Ovary (tissue), 9 donors: ENCODE measurements around the gene RPL27A. TPM values are rescaled to one million over a fixed set of nuclear protein-coding genes. Genes with fewer than 3 reads are reported as not detected.

Experiments
- DNase-seq, 5 donors: peaks; one replicate each; pipeline ENCODE4 v3.0.0-alpha.2; 2019 to 2020
- H3K27ac ChIP-seq, 2 donors: fragments of 200-600 bp; one replicate each; pipeline versions ENCODE4 v1.5.1 to v1.8.0; 2019 to 2022
- H3K27me3 ChIP-seq: fragments of 200-600 bp; one replicate; pipeline ENCODE4 v1.8.0; 2022
- H3K36me3 ChIP-seq: fragments of 200-600 bp; sonication (generic); one replicate; pipeline ENCODE4 v1.5.1; 2019
- H3K4me1 ChIP-seq: one replicate; pipeline ENCODE4 v1.8.1; 2013; ENCODE audit warnings: mild to moderate bottlenecking, moderate library complexity; ENCODE audit not compliant: insufficient read depth
- H3K4me3 ChIP-seq: fragments of 200-600 bp; sonication (generic); one replicate; pipeline ENCODE4 v1.5.1; 2017
- H3K9me3 ChIP-seq, 2 donors: fragments of 200-600 bp in 1 of 2; sonication (generic) in 1 of 2; one replicate each; pipeline versions ENCODE4 v1.5.1 to v1.8.1; 2013 to 2019; ENCODE audit warnings: mild to moderate bottlenecking in 1 of 2, moderate library complexity in 1 of 2
- EP300 ChIP-seq: sonication (generic); formaldehyde crosslinking; IDR thresholded peaks from one replicate; pipeline ENCODE4 v1.6.1; 2017; ENCODE audit warnings: antibody characterized with exemption
- POLR2A ChIP-seq: fragments of 450-650 bp; IDR thresholded peaks from one replicate; pipeline ENCODE4 v1.6.1; 2017; ENCODE audit warnings: antibody characterized with exemption, mild to moderate bottlenecking, moderate library complexity
- WGBS, 3 donors: extraction: QIAGEN DNeasy Blood & Tissue Kit in 1 of 3; methylation state at CpG; one replicate each; pipeline versions ENCODE4 v1.1.5 to v1.1.7; 2013 to 2017; 5-methylcytosine and 5-hydroxymethylcytosine counted together
- intact Hi-C, 4 donors: fragments of 100-400 bp; cut with DNase I; formaldehyde crosslinking; loops; one replicate each; pipeline versions ENCODE4 v1.11.0 to v1.15.1; 2022 to 2023
- polyA plus RNA-seq, 2 donors: library from polyadenylated mRNA; stranded (reverse); fragments of 200-250 nt in 1 of 2; fragments of 350-450 nt in 1 of 2; fragmentation: Illumina TruSeq in 1 of 2; extraction: RNeasy Lipid Tissue Mini Kit (QIAGEN cat#74804) in 1 of 2; gene quantifications; one replicate each; pipeline ENCODE4 v1.2.3, GENCODE V29; 2013 to 2014
- total RNA-seq, 7 donors: library from RNA; depleted of rRNA in 2 of 7; stranded (reverse); fragments of >200 nt in 2 of 7; fragmentation: NEBNext Ultra II Directional in 3 of 7; extraction: Animal tissue kit (Norgen Biotek cat#: 25700) in 3 of 7; gene quantifications; one replicate each; pipeline versions ENCODE4 v1.1.0 to v1.2.4, GENCODE V29; 2016 to 2023
- TF ChIP-seq, protein P1 (sequence below), 3 donors: fragments of 450-650 bp in 2 of 3; fragments of 200-600 bp in 1 of 3; IDR thresholded peaks; one replicate each; pipeline versions ENCODE4 v1.5.1 to v1.8.0; 2016 to 2022; ENCODE audit warnings: antibody characterized with exemption in 3 of 3, mild to moderate bottlenecking in 1 of 3
- donor health status: DM: no; HTN: no; CAD: no; lungs with moderate emphysema.
- donor health status: DM: no; HTN: no; CAD: no.
- donor health status: Bipolar disorder and iron deficiency.
- donor health status: DM: yes; HTN: yes; CAD: no.
- donor health status: DM: no; HTN: no; CAD: no.
- donor health status: DM: yes; HTN: yes; CAD: no.

The RPL27A gene
- total and polyA plus RNA-seq, 9 donors, result 986 to 6,011 (median 2,159) TPM

GRCh38 chr11:8639655-8640054 lies 42.9 kb upstream of the RPL27A start:
- H3K4me3 ChIP-seq, result no peak overlapping the region
- intact Hi-C loops, result no loop called here
- DNase-seq, result no peak
- no peaks in the 10 kb centered on the region for H3K36me3 ChIP-seq
- no peak for TF ChIP-seq EP300
- TF ChIP-seq POLR2A, result no peak
- TF ChIP-seq, protein P1, sequence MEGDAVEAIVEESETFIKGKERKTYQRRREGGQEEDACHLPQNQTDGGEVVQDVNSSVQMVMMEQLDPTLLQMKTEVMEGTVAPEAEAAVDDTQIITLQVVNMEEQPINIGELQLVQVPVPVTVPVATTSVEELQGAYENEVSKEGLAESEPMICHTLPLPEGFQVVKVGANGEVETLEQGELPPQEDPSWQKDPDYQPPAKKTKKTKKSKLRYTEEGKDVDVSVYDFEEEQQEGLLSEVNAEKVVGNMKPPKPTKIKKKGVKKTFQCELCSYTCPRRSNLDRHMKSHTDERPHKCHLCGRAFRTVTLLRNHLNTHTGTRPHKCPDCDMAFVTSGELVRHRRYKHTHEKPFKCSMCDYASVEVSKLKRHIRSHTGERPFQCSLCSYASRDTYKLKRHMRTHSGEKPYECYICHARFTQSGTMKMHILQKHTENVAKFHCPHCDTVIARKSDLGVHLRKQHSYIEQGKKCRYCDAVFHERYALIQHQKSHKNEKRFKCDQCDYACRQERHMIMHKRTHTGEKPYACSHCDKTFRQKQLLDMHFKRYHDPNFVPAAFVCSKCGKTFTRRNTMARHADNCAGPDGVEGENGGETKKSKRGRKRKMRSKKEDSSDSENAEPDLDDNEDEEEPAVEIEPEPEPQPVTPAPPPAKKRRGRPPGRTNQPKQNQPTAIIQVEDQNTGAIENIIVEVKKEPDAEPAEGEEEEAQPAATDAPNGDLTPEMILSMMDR (IDR thresholded peaks at IDR 0.05), result no peak
- WGBS, 3 donors, result 77 to 89% (median 79%) methylated on average over 3 of the region's 3 CpGs
- no peaks in the 10 kb centered on the region for H3K27me3 ChIP-seq
- no peaks in the 10 kb centered on the region for H3K4me1 ChIP-seq
- no peaks in the 10 kb centered on the region for H3K9me3 ChIP-seq
- H3K27ac ChIP-seq, result no peak overlapping the region

GRCh38 chr11:8640267-8640906 lies 42.2 kb upstream of the RPL27A start:
- no peaks in the 10 kb centered on the region for H3K27me3 ChIP-seq
- no peak overlapping the region for H3K4me3 ChIP-seq
- intact Hi-C loops, result no loop called here
- H3K27ac ChIP-seq, result no peak overlapping the region
- no peaks in the 10 kb centered on the region for H3K4me1 ChIP-seq
- TF ChIP-seq EP300, result no peak
- no peak for TF ChIP-seq POLR2A
- TF ChIP-seq, protein P1 (IDR thresholded peaks at IDR 0.05), result no peak
- 38 to 51% (median 41%) methylated on average over 5 of the region's 5 CpGs for WGBS, 3 donors
- H3K36me3 ChIP-seq, result no peaks in the 10 kb centered on the region
- H3K9me3 ChIP-seq, result no peaks in the 10 kb centered on the region
- DNase-seq, result no peak

- no peaks in the 10 kb centered on the region for H3K4me1 ChIP-seq
- H3K36me3 ChIP-seq, result no peaks in the 10 kb centered on the region
- no peak overlapping the region for H3K27ac ChIP-seq
- DNase-seq, result no peak
- H3K4me3 ChIP-seq, result no peak overlapping the region
- intact Hi-C loops, result no loop called here
- TF ChIP-seq, protein P1 (IDR thresholded peaks at IDR 0.05), result no peak
- TF ChIP-seq POLR2A, result no peak
- no peak for TF ChIP-seq EP300
- H3K9me3 ChIP-seq, result no peaks in the 10 kb centered on the region
- no peaks in the 10 kb centered on the region for H3K27me3 ChIP-seq
- 95 to 96% (median 95%) methylated on average over 2 of the region's 2 CpGs for WGBS, 3 donors
Measured at GRCh38 chr11:8641332-8641731, 41.3 kb upstream of the RPL27A start.

- no peak for DNase-seq
- Histone ChIP-seq H3K9me3 (no peaks in the 10 kb centered on the region), H3K27me3 (no peaks in the 10 kb centered on the region), H3K36me3 (no peaks in the 10 kb centered on the region), H3K4me1 (no peaks in the 10 kb centered on the region), H3K4me3 (no peak overlapping the region), H3K27ac (no peak overlapping the region)
- intact Hi-C loops, result no loop called here
- WGBS, 3 donors, result 64 to 68% (median 68%) methylated on average over 5 of the region's 5 CpGs
- TF ChIP-seq EP300, result no peak
- TF ChIP-seq, protein P1 (IDR thresholded peaks at IDR 0.05), result no peak
- no peak for TF ChIP-seq POLR2A
Measured at GRCh38 chr11:8642196-8642841, 40.3 kb upstream of the RPL27A start.
